WI38 (cell line): ENCODE data around the gene RPS27L.

Experiments
- H3K4me3 ChIP-seq: 2 replicates; pipeline ENCODE4 v1.5.1; 2011; ENCODE audit warnings: low read depth, mild to moderate bottlenecking, control low read depth, low read length
- TF ChIP-seq, protein P1 (sequence below): IDR thresholded peaks from 2 replicates; pipeline ENCODE4 v1.5.1; 2012; ENCODE audit warnings: low read depth, mild to moderate bottlenecking, control low read depth, low read length

Gene RPS27L

DNA sequence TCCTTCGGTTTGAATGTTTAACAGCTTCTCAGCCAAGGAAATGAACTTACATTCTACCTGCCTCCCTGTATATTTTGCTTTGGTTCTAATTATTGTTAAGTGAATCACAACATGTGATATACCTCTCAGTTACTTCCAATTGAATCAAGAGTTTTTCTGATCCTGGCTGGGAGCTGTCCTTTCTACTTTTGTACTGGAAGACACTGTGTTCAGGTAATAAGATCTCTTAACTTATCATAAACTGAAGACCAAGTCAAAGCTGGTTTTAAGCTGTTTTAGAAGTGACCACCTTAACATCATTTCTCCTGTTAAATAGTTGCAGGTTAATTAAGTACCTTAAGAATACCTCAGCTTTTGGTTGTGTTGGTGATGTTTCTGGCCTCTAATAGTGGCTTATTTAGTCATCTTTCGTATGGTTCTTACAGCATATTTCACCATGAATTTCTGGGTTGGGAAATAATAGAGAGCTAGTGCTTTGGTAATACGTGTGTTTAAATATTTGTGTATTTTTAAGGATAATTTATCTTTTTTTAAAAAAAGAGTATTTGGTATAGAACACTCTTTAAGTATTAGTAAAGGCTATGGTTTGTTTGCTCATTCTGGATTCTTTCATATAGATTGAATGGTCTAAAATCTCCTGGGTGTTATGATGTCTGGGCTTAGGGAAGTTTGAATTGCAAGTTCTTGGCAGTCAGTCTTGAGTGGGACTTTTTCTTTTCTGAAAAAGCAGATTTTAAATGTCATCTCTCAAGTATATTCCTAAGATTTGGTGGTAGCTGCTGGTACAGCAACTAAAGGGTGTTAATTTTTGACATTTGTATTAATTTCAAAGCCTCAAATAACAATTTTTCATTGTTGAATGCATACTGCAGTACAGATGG is 33.7 kb upstream of the RPS27L start:
- TF ChIP-seq, protein P1, sequence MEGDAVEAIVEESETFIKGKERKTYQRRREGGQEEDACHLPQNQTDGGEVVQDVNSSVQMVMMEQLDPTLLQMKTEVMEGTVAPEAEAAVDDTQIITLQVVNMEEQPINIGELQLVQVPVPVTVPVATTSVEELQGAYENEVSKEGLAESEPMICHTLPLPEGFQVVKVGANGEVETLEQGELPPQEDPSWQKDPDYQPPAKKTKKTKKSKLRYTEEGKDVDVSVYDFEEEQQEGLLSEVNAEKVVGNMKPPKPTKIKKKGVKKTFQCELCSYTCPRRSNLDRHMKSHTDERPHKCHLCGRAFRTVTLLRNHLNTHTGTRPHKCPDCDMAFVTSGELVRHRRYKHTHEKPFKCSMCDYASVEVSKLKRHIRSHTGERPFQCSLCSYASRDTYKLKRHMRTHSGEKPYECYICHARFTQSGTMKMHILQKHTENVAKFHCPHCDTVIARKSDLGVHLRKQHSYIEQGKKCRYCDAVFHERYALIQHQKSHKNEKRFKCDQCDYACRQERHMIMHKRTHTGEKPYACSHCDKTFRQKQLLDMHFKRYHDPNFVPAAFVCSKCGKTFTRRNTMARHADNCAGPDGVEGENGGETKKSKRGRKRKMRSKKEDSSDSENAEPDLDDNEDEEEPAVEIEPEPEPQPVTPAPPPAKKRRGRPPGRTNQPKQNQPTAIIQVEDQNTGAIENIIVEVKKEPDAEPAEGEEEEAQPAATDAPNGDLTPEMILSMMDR: no peak
- peak overlapping the region; percentile 84 for H3K4me3 ChIP-seq

DNA sequence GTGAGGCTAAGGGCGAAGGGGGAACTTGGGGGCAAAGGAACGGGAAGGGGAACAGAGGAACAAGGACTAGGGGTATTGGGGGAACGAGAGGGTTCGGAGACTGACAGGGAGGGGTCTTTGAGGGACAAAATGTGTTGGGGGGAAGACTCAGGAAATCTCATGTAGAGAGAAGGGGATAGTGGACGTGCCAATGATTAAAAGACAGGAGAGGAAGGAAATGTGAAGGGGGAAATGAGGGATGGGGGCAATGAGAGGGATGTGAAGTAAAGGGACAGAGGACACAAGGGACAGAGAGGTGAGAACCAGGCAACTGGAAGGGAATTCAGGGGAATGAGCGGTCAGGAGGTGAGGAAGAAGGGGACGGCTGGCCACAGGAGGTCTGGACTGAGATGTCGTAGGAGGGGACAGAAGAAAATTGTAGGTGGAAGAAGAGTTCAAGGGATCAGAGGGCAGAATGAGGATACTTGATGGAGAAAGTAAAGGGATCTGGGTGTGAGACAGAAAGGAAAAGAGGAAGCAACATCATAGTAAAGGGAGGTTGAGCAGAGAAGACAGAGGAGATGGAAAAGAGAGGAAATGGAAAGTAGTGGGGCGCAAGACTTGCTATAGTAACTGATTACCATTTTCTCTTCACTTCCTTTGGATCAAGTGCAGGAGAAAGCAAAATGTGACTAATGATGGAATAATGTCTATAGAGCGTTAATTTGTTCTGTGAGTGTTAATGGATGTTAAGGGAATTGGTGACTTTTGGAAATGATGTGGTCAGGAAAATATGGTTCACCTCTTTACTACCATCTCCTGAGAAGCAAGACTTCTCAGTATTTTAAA is 32.9 kb upstream of the RPS27L start:
- peak overlapping the region; percentile 84 for H3K4me3 ChIP-seq

DNA sequence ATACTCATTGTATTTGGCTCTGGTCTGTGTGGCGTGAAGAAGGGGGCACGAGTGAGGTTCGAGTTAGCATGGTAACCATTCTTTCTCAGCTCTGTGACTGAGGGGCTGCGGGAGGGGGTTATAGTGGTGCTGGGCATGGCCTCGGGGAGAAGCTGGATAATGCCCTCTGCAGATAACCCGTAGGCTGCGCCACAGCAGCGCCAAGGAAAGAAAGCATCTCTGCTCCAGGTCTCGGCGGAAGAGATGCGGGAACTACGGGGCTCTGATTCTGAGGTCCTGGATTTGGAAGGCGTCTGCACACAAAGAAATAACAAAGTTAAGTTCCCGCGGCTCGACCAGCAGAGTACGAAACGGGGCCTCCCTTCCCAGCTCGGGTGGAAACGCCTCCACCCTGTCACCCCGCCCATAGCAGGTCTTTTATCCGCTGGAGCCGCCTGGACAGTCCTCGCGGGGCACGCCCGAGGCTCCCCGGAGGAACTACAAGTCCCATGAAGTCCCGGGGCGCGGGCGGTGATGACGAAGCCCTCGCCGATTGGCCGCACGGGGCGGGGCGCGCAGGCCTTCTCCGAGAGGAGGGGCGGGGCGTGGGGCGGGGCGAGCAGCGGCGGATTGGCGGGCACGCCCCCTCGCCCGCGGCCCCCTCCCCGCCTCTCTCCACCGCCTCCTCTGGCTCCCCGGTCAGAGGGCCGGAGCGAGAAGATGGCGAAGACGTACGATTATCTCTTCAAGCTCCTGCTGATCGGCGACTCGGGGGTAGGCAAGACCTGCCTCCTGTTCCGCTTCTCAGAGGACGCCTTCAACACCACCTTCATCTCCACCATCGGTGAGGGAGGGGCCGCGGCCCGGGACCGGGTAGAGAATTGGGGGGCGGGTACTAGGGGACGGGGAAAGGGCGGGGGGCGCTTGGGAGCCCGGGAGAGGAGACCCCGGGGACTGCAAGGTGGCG is 31.9 kb upstream of the RPS27L start, which contains the start of gene RAB8B:
RAB8B (plus strand) TSS at position 681 of the 946 bp plus-strand sequence; CDS start at position 700, 19 bp downstream.
- TF ChIP-seq, protein P1: no peak
- H3K4me3 ChIP-seq: peak within 1 kb of the TSS; percentile 84

More for the DNA sequence above, 32.9 kb upstream of the RPS27L start:
- TF ChIP-seq, protein P1: no peak

DNA sequence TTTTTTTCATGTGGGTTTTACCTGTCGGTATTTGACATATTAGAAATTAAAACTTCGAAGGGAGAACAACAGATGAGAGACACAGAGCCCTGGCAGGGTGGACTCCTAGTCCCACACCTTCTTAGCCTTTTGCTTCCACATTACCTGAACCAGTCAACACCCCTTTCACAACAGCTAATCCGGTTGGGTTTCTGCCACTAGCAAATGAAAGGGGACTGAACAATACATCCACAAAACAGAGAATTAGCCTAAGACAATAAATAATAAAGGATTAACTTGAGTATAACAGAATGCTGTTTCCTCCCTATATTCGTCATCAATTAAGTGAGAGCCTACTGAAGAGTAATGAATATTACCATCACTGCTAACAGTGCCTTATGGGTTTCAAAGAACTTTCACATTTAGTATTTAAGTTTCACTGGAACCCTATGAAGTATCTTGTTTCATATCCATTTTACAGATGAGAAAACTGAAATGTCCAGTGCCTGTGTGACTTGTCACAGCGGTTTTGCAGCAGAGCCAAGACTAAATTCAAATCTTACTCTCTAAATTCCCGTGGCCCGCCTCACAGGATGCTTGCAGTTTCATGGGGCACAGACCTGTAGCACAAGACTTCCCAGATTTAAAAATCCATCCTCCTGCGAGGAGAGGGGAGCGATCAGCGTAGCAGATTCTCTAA is 31.1 kb upstream of the RPS27L start:
- TF ChIP-seq, protein P1: no peak

DNA sequence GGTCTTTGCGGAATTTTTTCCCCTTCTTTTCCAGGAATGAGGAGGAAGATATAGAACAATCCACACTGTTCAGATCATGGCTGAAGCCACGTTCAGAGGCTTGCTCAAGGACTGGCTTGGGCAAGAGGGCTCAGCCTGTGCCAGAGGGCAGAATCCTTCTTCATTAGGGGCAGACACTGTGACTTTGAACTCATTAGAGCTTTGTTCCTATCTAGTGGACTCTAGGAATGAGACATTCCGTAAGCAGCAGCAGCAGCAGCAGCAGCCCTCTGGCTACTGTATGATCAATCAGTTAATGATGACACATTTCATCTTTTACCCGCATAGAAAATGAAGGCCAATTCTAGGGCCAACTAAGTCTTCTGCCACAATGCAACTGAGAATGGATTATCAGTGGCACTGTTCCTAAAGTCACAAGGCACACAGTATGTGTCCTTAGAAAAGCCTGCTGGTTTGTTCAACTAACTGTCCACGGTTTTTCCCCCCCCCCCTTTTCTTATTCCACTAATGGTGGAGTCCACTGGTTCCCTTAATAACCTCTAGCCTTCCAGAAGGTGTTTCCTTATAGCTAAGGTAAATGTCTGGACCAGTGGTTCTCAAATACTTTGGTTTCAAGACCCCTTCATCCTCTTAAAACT is 30.4 kb upstream of the RPS27L start:
- TF ChIP-seq, protein P1: no peak
- H3K4me3 ChIP-seq: no peak overlapping the region

More for the DNA sequence above, 31.1 kb upstream of the RPS27L start:
- peak overlapping the region; percentile 84 for H3K4me3 ChIP-seq

DNA sequence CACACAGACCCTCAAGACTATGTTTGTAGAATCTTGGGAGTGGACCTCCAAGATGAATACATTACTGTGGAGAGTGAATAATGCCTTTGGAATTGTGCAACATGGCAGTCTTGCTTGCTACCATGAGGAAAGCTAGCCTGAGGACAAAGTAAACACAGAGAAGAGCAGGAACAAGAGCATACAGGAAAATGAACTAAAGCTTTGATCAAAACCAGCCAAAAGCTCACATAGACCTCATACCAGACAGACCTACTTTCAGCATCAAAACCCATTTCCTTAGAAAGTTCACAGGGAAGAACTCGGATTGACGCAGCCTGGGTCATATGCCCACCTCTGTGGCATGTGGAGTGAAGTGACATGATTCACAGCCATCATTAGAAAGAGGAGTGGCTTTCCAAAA is 28.8 kb upstream of the RPS27L start:
- H3K4me3 ChIP-seq: no peak overlapping the region
- TF ChIP-seq, protein P1: no peak
